ENCODE data around the gene PHLDB1. TPM values are rescaled to one million over a fixed set of nuclear protein-coding genes. Genes with fewer than 3 reads are reported as not detected.
A peak's percentile ranks its signal among the peaks of the same experiment; 100 is the strongest.
"Not testable (repeated sequence)": the region's sequence is repeated elsewhere in the genome, so short reads cannot be mapped to it uniquely, and the experiment has no call there.

The PHLDB1 gene
- total RNA-seq (2014; rRNA removed; shearing (Covaris generic)): 66.8 and 76.7 TPM in 2 replicates

DNA sequence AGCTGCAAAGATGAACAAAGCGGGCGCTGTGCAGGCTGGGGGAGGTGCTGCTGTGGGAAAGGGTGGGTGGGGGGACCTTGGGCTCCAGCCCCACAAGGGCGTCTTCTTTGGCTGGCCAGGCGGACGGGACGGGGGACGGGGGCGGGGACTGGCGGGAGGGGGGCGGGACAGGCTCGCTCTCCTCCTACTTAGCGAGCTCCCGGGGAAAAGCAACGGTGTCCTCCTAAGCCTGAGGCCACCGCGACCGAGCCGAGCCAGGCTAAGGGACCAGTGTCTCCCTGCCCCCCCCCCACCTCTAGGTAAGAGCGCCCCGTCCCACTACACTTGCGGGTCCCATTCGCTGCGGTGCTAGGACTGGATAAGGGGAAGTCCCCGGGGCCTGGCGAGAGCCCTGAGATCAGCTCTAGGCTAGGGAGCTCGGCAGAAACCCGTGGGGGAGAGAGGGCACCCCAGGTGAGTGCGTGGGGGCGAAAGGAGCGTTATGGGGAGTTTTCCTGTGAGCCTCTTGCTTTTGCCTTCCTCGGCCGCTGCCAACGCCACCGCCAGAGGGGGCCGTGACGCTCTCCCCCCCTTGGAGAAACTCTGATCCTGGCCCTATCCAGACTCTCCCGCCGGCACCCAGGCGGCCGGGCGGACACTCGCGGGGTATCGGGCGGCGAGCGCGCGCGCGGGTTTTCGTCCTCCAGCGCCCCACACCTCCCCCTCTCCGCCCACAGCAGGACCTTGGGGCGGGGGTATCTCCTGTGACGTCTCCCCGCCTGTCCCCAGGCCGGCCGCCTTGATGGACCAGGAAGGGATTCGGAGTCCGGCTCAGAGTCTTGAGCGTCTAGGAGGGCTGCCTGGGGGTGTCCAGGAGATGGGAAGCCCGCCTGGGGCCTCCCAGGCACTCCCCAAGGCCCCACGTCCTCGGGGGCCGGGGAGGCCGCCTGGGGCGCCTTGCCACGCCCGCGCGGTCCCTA, at the start of gene PHLDB1:
Gene PHLDB1, plus strand, starts transcription at position 215 of the 959 bp plus-strand sequence. CDS start 6,222 bp downstream, outside the sequence.
- DNase-seq (ENCODE audit: low read depth): peak; percentile 77

- no peak for DNase-seq (ENCODE audit: low read depth)
Measured at GRCh38 chr11:118560806-118561205, 46.6 kb upstream of the PHLDB1 start.

- DNase-seq (ENCODE audit: low read depth): peak; percentile 11
Measured at GRCh38 chr11:118565051-118565450, 42.4 kb upstream of the PHLDB1 start.

- no peak for DNase-seq (ENCODE audit: low read depth)
Measured at GRCh38 chr11:118569670-118570069, 37.7 kb upstream of the PHLDB1 start.

DNA sequence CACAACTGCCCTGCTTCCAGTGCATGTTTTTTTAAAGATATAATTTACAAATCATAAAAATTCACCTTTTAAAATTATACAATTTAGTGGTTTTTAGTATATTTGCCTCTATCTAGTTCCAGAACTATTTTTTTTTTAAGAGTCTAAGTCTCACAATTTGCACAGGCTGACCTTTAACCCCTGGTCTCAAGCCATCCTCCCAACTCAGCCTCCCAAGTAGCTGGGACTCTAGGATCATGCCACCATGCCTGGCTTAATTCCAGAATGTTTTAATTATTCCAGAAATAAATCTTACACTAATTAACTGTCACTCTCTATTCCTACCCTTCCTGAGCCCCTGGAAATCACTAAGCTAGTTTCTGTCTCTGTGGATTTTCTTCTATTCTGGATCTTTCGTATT, 36.6 kb upstream of the PHLDB1 start:
- DNase-seq (ENCODE audit: low read depth): no peak

GRCh38 chr11:118571701-118572060, 35.7 kb upstream of the PHLDB1 start:
- peak; percentile 22 for DNase-seq (ENCODE audit: low read depth)

- DNase-seq (ENCODE audit: low read depth): peak; percentile 71
Measured at GRCh38 chr11:118572061-118572980, 35.1 kb upstream of the PHLDB1 start, which contains the start of gene ARCN1. TSS of gene ARCN1 (plus strand) at chr11:118572409. CDS start at chr11:118572548, 139 bp downstream.

DNA sequence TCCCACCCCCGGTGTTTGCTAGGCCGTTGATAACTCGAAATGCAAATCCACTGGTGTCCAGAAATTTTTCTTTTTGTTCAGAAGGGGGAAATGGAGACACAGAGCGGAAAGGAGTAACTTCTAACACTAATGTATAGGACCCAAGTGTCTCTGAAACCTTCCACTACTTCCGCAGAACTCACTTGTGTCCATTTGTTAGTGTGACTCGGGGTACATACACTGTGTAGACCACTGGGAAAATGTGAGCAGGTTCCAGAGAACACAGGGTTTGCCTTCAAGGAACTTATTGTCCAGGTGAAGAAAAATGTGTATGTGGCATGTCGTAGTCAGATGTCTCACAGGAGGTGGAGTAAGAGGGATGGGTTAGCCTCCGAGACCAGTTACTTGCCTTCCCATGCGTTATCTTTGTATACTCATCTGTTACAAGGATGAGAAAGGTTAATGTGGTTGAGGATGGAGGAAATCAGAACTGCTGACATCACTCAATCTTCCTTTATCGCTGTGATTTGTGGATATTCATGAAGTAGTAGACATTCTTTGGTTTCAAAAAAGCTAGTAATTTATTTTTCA, 34.3 kb upstream of the PHLDB1 start:
- DNase-seq (ENCODE audit: low read depth): peak; percentile 67

DNA sequence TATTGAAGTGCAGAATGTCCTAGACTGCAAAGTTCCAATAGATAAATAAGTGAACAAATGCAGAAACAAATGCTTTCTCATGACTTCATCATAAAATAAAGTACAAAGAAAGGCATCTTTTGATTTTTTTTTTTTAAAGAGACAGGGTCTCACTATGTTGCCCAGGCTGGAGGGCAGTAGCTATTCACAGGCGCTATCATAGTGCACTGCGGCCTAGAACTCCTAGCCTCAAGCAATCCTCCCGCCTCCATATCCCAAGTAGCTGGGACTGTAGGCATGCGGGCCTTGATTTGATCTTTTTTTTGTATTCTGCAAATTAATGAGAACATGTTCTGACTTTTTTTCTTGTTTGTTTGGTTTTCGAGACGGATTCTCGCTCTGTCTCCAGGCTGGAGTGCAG, 32.8 kb upstream of the PHLDB1 start:
- DNase-seq (ENCODE audit: low read depth): no peak

DNA sequence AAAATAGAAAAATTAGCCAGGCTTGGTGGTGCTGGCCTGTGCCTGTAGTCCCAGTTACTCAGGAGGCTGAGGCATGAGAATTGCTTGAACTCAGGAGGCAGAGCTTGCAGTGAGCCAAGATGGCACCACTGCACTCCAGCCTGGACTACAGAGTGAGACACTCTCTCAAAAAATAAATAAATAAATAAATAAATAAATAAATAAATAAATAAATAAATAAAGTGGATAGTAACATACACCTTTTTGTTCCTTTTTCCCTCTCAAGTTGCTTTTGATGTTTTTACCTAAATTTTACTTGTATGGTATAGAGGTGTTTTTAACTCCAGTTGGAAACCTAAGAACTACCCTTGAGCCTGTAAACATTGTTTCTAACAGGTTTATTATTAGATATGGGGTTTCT, 29.4 kb upstream of the PHLDB1 start:
- not testable (repeated sequence) for DNase-seq (ENCODE audit: low read depth)

- DNase-seq (ENCODE audit: low read depth): no peak
Measured at GRCh38 chr11:118581057-118581456, 26.4 kb upstream of the PHLDB1 start.

GRCh38 chr11:118587952-118588351, 19.5 kb upstream of the PHLDB1 start:
- DNase-seq (ENCODE audit: low read depth): no peak

DNA sequence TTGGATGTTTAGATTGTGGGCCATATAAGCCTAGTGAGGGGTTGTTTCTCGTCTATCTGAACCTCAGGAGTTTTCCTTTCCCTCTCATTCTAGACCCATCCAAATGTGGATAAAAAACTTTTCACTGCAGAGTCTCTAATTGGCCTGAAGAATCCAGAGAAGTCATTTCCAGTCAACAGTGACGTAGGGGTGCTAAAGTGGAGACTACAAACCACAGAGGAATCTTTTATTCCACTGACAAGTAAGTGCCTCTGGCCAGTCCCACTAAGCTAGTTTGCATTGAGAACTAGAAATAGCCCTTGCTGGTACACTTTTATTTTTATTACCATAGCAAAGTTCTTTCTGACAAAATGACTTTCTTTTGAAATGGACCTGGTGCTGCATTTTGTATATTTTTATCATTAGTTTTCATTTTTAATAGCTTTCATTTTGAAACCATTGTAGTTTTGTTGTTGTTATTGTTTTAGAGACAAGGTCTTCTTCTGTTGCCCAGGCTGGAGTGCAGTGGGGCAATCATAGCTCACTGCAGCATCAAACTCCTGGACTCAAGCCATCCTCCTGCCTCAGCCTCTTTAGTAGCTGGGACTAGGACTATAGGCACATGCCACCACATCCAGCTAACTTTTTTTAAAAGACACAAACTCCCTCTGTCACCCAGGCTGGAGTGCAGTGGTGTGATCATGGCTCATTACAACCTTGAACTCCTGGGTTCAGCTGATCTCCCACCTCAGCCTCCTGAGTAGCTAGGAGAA, 14.6 kb upstream of the PHLDB1 start:
- no peak for DNase-seq (ENCODE audit: low read depth)

- DNase-seq (ENCODE audit: low read depth): peak; percentile 38
Measured at GRCh38 chr11:118594984-118595383, 12.4 kb upstream of the PHLDB1 start.

- DNase-seq (ENCODE audit: low read depth): no peak
Measured at GRCh38 chr11:118596224-118597146, 10.9 kb upstream of the PHLDB1 start.

GRCh38 chr11:118597556-118597955, 9.9 kb upstream of the PHLDB1 start:
- no peak for DNase-seq (ENCODE audit: low read depth)

DNA sequence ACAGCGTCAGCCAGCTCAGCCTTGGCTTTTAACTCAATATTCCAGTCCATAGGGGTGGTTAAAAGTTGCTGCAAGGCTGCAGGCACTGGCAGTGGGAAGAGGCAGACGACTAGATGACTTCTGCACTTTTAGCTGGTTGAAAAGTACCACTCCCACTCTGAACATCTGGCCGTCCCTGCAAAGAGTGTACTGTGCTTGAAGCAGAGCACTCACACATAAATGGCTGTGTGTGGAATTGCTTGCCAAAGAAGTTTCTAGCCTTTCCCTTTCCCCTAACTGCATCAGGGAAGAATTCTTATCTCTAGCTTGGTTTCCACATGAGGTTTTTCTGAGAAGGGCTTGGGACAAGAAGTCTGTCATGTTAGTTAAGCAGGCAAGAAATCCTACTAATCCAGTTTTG, 5.1 kb upstream of the PHLDB1 start:
- DNase-seq (ENCODE audit: low read depth): no peak

- not testable (repeated sequence) for DNase-seq (ENCODE audit: low read depth)
Measured at GRCh38 chr11:118603709-118604108, 3.7 kb upstream of the PHLDB1 start.

DNA sequence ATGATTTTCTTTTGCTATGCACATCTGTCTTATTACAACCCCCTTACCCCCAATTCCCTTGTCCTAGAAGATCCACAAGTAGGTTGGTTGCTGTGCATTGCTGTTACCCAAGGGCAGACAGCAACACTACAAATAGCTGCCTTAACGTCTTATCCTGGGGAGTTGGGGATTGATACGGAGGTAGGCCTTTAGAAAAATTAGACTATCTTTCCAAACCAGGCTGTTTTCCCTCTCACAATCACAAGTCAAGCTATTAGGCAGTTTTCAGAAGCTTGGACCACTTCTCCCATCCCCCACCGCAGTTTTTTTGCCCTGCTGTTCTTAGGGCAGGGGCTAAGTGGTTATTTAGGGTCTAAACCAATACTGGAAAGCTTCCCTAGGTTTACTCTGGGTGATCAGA, 2.8 kb upstream of the PHLDB1 start:
- no peak for DNase-seq (ENCODE audit: low read depth)
